ENCODE measurements around the gene ITPRIPL1. TPM values are rescaled to one million over a fixed set of nuclear protein-coding genes. Genes with fewer than 3 reads are reported as not detected.

Gene ITPRIPL1
- total RNA-seq, 1 experiment from 2014 or later, result not detected

DNA sequence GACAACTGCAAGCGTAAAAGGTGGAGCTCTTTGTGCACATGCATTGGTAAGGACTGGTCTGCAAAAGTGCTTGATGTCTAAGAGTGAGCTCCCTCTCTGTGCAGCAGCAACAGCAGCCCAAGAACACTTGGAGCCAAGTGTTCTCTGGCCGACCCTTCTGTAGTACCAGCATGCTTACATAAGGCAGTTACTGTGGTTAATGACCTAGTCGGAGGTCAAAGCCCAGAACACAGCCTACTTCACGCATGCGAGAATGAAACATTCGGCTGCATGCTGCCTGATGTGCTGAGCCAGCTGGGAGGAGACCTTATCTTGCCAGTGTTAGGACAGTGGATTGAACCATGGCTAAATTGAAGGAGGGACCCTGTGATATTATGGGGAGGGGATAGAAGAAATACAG lies 31.8 kb downstream of the ITPRIPL1 start:
- Histone ChIP-seq H3K36me3 (ENCODE audit: low read depth, low read length) (peaks cover 72% of the 10 kb centered on the region), H3K4me3 (ENCODE audit: low read length) (no peak overlapping the region), H3K9ac (ENCODE audit: low read length) (no peak overlapping the region), H3K4me1 (ENCODE audit: insufficient read depth, low read length) (no peaks in the 10 kb centered on the region), H3K9me3 (ENCODE audit: low read length) (no peaks in the 10 kb centered on the region), H3K27me3 (ENCODE audit: low read length) (no peaks in the 10 kb centered on the region), H3F3A (ENCODE audit: low read length, unreplicated experiment) (no peaks in the 10 kb centered on the region), H3K4me2 (ENCODE audit: low read length) (no peak overlapping the region), H2AFZ (ENCODE audit: low read length) (no peak overlapping the region), H4K20me1 (ENCODE audit: low read length) (no peaks in the 10 kb centered on the region; the same call in 1 of the 2 replicates), H3K27ac (ENCODE audit: low read length) (no peak overlapping the region), H3K79me2 (ENCODE audit: low read length) (no peaks in the 10 kb centered on the region), H3K9me2 (replicated peaks; ENCODE audit: low read length) (no peaks in the 10 kb centered on the region)
- BruUV-seq (replicated peaks), result no TSS peak
- TF ChIP-seq EZH2 (IDR thresholded peaks at IDR 0.05; ENCODE audit: low read length, unreplicated experiment) (no peak), EZH2phosphoT487 (IDR thresholded peaks at IDR 0.05; ENCODE audit: borderline replicate concordance, low read length) (no peak)
- TF ChIP-seq, protein P1, sequence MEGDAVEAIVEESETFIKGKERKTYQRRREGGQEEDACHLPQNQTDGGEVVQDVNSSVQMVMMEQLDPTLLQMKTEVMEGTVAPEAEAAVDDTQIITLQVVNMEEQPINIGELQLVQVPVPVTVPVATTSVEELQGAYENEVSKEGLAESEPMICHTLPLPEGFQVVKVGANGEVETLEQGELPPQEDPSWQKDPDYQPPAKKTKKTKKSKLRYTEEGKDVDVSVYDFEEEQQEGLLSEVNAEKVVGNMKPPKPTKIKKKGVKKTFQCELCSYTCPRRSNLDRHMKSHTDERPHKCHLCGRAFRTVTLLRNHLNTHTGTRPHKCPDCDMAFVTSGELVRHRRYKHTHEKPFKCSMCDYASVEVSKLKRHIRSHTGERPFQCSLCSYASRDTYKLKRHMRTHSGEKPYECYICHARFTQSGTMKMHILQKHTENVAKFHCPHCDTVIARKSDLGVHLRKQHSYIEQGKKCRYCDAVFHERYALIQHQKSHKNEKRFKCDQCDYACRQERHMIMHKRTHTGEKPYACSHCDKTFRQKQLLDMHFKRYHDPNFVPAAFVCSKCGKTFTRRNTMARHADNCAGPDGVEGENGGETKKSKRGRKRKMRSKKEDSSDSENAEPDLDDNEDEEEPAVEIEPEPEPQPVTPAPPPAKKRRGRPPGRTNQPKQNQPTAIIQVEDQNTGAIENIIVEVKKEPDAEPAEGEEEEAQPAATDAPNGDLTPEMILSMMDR (conservative IDR thresholded peaks at IDR 0.05; ENCODE audit: low read depth, low read length), result no peak
- DNase-seq, result no peak
- intact Hi-C loops (cut with micrococcal nuclease), result no loop called here
- ChIA-PET CTCF (no interaction called here), POLR2A (ENCODE audit: unreplicated experiment) (interaction anchor here (0.5 to 0.6 kb wide), 2 partner anchors 22 to 155 kb away, joined by 4 to 10 read pairs; no protein-coding TSS in a partner anchor)
- no peak for ATAC-seq

DNA sequence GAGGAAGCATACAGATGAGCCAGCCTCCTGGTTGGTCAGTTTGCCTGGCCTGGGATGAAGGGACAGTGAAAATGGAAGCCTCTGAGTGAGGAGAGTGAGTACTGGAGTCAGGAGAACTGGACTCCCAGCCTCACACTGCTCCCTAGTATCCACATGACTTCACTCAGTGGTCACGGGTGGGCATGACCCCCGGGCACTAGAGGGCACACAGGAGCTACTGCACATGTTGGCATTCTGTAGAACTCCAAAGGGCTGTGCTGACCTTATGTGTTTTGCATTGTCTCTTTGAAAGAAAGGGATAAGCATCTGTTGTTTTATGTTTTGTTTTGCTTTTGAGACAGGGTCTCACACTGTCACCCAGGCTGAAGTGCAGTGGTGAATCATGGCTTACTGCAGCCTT lies 34.2 kb downstream of the ITPRIPL1 start:
- Histone ChIP-seq H3K9me3 (ENCODE audit: low read length) (no peaks in the 10 kb centered on the region), H3K79me2 (ENCODE audit: low read length) (no peaks in the 10 kb centered on the region), H3K4me3 (ENCODE audit: low read length) (no peak overlapping the region), H3K9me2 (replicated peaks; ENCODE audit: low read length) (no peaks in the 10 kb centered on the region), H2AFZ (ENCODE audit: low read length) (no peak overlapping the region), H3K27me3 (ENCODE audit: low read length) (no peaks in the 10 kb centered on the region), H3K4me2 (ENCODE audit: low read length) (no peak overlapping the region), H3K4me1 (ENCODE audit: insufficient read depth, low read length) (no peaks in the 10 kb centered on the region), H4K20me1 (ENCODE audit: low read length) (no peaks in the 10 kb centered on the region), H3K36me3 (ENCODE audit: low read depth, low read length) (peaks cover 66% of the 10 kb centered on the region), H3K27ac (ENCODE audit: low read length) (no peak overlapping the region), H3K9ac (ENCODE audit: low read length) (no peak overlapping the region), H3F3A (ENCODE audit: low read length, unreplicated experiment) (no peaks in the 10 kb centered on the region)
- BruUV-seq (replicated peaks), result no TSS peak
- ChIA-PET POLR2A (ENCODE audit: unreplicated experiment) (no interaction called here), CTCF (no interaction called here)
- intact Hi-C loops (cut with micrococcal nuclease), result loop anchor here (1.0 kb wide), 1 partner anchor 150 kb away; no protein-coding TSS in a partner anchor
- TF ChIP-seq EZH2 (IDR thresholded peaks at IDR 0.05; ENCODE audit: low read length, unreplicated experiment) (no peak), EZH2phosphoT487 (IDR thresholded peaks at IDR 0.05; ENCODE audit: borderline replicate concordance, low read length) (no peak)
- TF ChIP-seq, protein P1 (conservative IDR thresholded peaks at IDR 0.05; ENCODE audit: low read depth, low read length), result peak; percentile 53
- ATAC-seq (no peak), DNase-seq (peak; percentile 20)

- intact Hi-C loops (cut with micrococcal nuclease), result loop anchor here (1.0 kb wide), 1 partner anchor 149 kb away; no protein-coding TSS in a partner anchor
Observed at GRCh38 chr2:96359866-96360265, 34.7 kb downstream of the ITPRIPL1 start.

More at GRCh38 chr2:96359866-96360265, 34.7 kb downstream of the ITPRIPL1 start:
- no peak overlapping the region for H3K4me2 ChIP-seq (ENCODE audit: low read length)
- no peaks in the 10 kb centered on the region for H3F3A ChIP-seq (ENCODE audit: low read length, unreplicated experiment)
- H3K79me2 ChIP-seq (ENCODE audit: low read length), result no peaks in the 10 kb centered on the region
- POLR2A ChIA-PET (ENCODE audit: unreplicated experiment), result no interaction called here
- no peaks in the 10 kb centered on the region for H3K4me1 ChIP-seq (ENCODE audit: insufficient read depth, low read length)
- H2AFZ ChIP-seq (ENCODE audit: low read length), result no peak overlapping the region
- no peak overlapping the region for H3K4me3 ChIP-seq (ENCODE audit: low read length)
- H3K27me3 ChIP-seq (ENCODE audit: low read length), result no peaks in the 10 kb centered on the region
- TF ChIP-seq, protein P1 (conservative IDR thresholded peaks at IDR 0.05; ENCODE audit: low read depth, low read length), result no peak
- TF ChIP-seq EZH2phosphoT487 (IDR thresholded peaks at IDR 0.05; ENCODE audit: borderline replicate concordance, low read length), result no peak
- no peak for TF ChIP-seq EZH2 (IDR thresholded peaks at IDR 0.05; ENCODE audit: low read length, unreplicated experiment)
- no peaks in the 10 kb centered on the region for H4K20me1 ChIP-seq (ENCODE audit: low read length)
- ATAC-seq (no peak), DNase-seq (no peak)
- no TSS peak for BruUV-seq (replicated peaks)
- H3K9me2 ChIP-seq (replicated peaks; ENCODE audit: low read length), result no peaks in the 10 kb centered on the region
- no peak overlapping the region for H3K27ac ChIP-seq (ENCODE audit: low read length)
- no peak overlapping the region for H3K9ac ChIP-seq (ENCODE audit: low read length)
- peaks cover 66% of the 10 kb centered on the region for H3K36me3 ChIP-seq (ENCODE audit: low read depth, low read length)
- no peaks in the 10 kb centered on the region for H3K9me3 ChIP-seq (ENCODE audit: low read length)
- CTCF ChIA-PET, result no interaction called here

Measured in PC-3 (cell line).